ENCODE data around the gene HTR3B.
"Not testable (repeated sequence)": the region's sequence is repeated elsewhere in the genome, so short reads cannot be mapped to it uniquely, and the experiment has no call there.

Gene HTR3B

GRCh38 chr11:113946162-113946561, 41.6 kb downstream of the HTR3B start:
- DNase-seq (ENCODE audit: low read depth) = not testable (repeated sequence)

GRCh38 chr11:113947994-113948393, 43.4 kb downstream of the HTR3B start:
- DNase-seq (ENCODE audit: low read depth) = no peak

GRCh38 chr11:113949891-113950290, 45.3 kb downstream of the HTR3B start:
- no peak for DNase-seq (ENCODE audit: low read depth)

- no peak for DNase-seq (ENCODE audit: low read depth)
Observed at GRCh38 chr11:113951537-113951936, 46.9 kb downstream of the HTR3B start.

- no peak for DNase-seq (ENCODE audit: low read depth)
Observed at GRCh38 chr11:113952070-113952469, 47.5 kb downstream of the HTR3B start.

GRCh38 chr11:113952588-113952987, 48.0 kb downstream of the HTR3B start:
- DNase-seq (ENCODE audit: low read depth) = no peak

GRCh38 chr11:113954235-113954634, 49.6 kb downstream of the HTR3B start:
- no peak for DNase-seq (ENCODE audit: low read depth)

GRCh38 chr11:113956986-113957385, 52.4 kb downstream of the HTR3B start:
- DNase-seq (ENCODE audit: low read depth) = no peak

- no peak for DNase-seq (ENCODE audit: low read depth)
Observed at GRCh38 chr11:113960702-113961330, 56.2 kb downstream of the HTR3B start.

GRCh38 chr11:113967361-113967760, 62.8 kb downstream of the HTR3B start:
- no peak for DNase-seq (ENCODE audit: low read depth)

GRCh38 chr11:113971506-113972195, 67.1 kb downstream of the HTR3B start:
- no peak for DNase-seq (ENCODE audit: low read depth)

- DNase-seq (ENCODE audit: low read depth) = no peak
Observed at GRCh38 chr11:113974741-113975470, 70.3 kb downstream of the HTR3B start, which contains the start of gene HTR3A. Gene HTR3A, plus strand, starts transcription at chr11:113975108. Its CDS starts 218 bp downstream, at chr11:113975326.

- no peak for DNase-seq (ENCODE audit: low read depth)
Observed at GRCh38 chr11:113977071-113977490, 72.5 kb downstream of the HTR3B start.

GRCh38 chr11:113977701-113978100, 73.1 kb downstream of the HTR3B start:
- DNase-seq (ENCODE audit: low read depth) = no peak

GRCh38 chr11:113979431-113979830, 74.8 kb downstream of the HTR3B start:
- DNase-seq (ENCODE audit: low read depth) = no peak

- DNase-seq (ENCODE audit: low read depth) = no peak
Observed at GRCh38 chr11:113980785-113981184, 76.2 kb downstream of the HTR3B start.

GRCh38 chr11:113982306-113982705, 77.7 kb downstream of the HTR3B start:
- no peak for DNase-seq (ENCODE audit: low read depth)

GRCh38 chr11:113984781-113985180, 80.2 kb downstream of the HTR3B start:
- DNase-seq (ENCODE audit: low read depth) = no peak

GRCh38 chr11:113985906-113986305, 81.3 kb downstream of the HTR3B start:
- DNase-seq (ENCODE audit: low read depth) = no peak

GRCh38 chr11:113986351-113987140, 82.0 kb downstream of the HTR3B start:
- no peak for DNase-seq (ENCODE audit: low read depth)

- no peak for DNase-seq (ENCODE audit: low read depth)
Observed at GRCh38 chr11:113989381-113989780, 84.8 kb downstream of the HTR3B start.

- DNase-seq (ENCODE audit: low read depth) = no peak
Observed at GRCh38 chr11:113989916-113990315, 85.3 kb downstream of the HTR3B start.
